ENCODE measurements around the gene CHD2.

The CHD2 gene

GRCh38 chr15:92962914-92963313, 62.8 kb downstream of the CHD2 start:
- H3K4me3 Mint-ChIP-seq, result no peak overlapping the region
- H3K27ac Mint-ChIP-seq, result no peak overlapping the region
- H3K9me3 Mint-ChIP-seq, result peaks cover 17% of the 10 kb centered on the region
- H3K27me3 Mint-ChIP-seq (ENCODE audit: low read depth), result no peaks in the 10 kb centered on the region
- TF ChIP-seq CTCF (IDR thresholded peaks at IDR 0.05; ENCODE audit: unreplicated experiment in 3 of 3), result no peak
- peaks cover 97% of the 10 kb centered on the region for H3K36me3 Mint-ChIP-seq (ENCODE audit: low read depth)
- no peaks in the 10 kb centered on the region for H3K4me1 Mint-ChIP-seq

GRCh38 chr15:92963794-92964193, 63.7 kb downstream of the CHD2 start:
- peaks cover 97% of the 10 kb centered on the region for H3K36me3 Mint-ChIP-seq (ENCODE audit: low read depth)

GRCh38 chr15:92968926-92969651, 69.0 kb downstream of the CHD2 start:
- Mint-ChIP-seq H3K4me3 (no peak overlapping the region), H3K36me3 (ENCODE audit: low read depth) (peaks cover 92% of the 10 kb centered on the region), H3K27me3 (ENCODE audit: low read depth) (no peaks in the 10 kb centered on the region), H3K9me3 (no peaks in the 10 kb centered on the region), H3K27ac (peak overlapping the region in 2 of 3 experiments; percentile 10 to 37), H3K4me1 (no peaks in the 10 kb centered on the region)
- TF ChIP-seq CTCF (IDR thresholded peaks at IDR 0.05; ENCODE audit: unreplicated experiment in 3 of 3), result no peak

More at GRCh38 chr15:92963794-92964193, 63.7 kb downstream of the CHD2 start:
- H3K4me1 Mint-ChIP-seq, result no peaks in the 10 kb centered on the region
- no peak overlapping the region for H3K4me3 Mint-ChIP-seq
- H3K27me3 Mint-ChIP-seq (ENCODE audit: low read depth), result no peaks in the 10 kb centered on the region
- no peak for TF ChIP-seq CTCF (IDR thresholded peaks at IDR 0.05; ENCODE audit: unreplicated experiment in 3 of 3)
- no peak overlapping the region for H3K27ac Mint-ChIP-seq
- H3K9me3 Mint-ChIP-seq, result peaks cover 17% of the 10 kb centered on the region

DNA sequence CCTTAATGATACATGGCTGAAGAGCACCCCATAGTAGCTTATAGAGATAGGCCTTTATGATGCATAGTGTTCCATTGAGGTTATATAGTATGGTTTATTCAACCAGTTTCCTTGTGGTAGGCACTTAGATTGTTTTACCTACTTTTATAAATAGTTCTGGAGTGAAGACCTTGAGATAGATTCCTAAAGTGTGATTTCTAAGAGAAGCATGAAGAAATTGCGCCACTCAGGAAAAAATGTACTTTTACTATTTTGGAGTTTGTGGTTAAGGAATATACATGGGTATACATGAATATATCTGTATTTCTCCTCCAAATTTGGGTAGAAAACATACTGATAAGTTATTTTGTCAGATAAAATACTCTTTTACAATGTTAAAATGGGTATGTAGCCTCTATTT, 70.5 kb downstream of the CHD2 start:
- no peak overlapping the region for H3K27ac Mint-ChIP-seq
- no peaks in the 10 kb centered on the region for H3K27me3 Mint-ChIP-seq (ENCODE audit: low read depth)
- TF ChIP-seq CTCF (IDR thresholded peaks at IDR 0.05; ENCODE audit: unreplicated experiment in 3 of 3), result no peak
- H3K4me3 Mint-ChIP-seq, result no peak overlapping the region
- no peaks in the 10 kb centered on the region for H3K9me3 Mint-ChIP-seq
- peaks cover 91% of the 10 kb centered on the region for H3K36me3 Mint-ChIP-seq (ENCODE audit: low read depth)
- no peaks in the 10 kb centered on the region for H3K4me1 Mint-ChIP-seq

DNA sequence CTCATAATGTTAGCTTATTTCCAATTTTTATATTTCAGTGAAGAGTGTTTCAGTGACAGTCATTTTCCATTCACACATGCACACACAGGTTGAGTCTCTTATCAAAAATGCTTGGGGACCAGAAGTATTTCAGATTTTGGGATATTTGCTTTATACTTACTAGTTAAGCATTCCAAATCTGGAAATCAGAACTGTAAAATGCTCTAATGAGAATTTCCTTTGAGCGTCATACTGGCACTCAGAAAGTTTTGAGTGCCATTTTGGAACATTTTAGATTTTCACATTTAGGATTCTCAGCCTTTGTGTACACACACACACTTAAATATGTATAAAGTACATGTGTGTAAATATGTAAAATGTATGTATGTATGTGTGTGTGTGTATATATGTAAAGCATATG, 71.0 kb downstream of the CHD2 start:
- Mint-ChIP-seq H3K36me3 (ENCODE audit: low read depth) (peaks cover 93% of the 10 kb centered on the region), H3K27ac (no peak overlapping the region), H3K4me3 (no peak overlapping the region), H3K9me3 (no peaks in the 10 kb centered on the region), H3K27me3 (ENCODE audit: low read depth) (no peaks in the 10 kb centered on the region), H3K4me1 (no peaks in the 10 kb centered on the region)
- no peak for TF ChIP-seq CTCF (IDR thresholded peaks at IDR 0.05; ENCODE audit: unreplicated experiment in 3 of 3)

GRCh38 chr15:92971713-92972112, 71.6 kb downstream of the CHD2 start:
- Mint-ChIP-seq H3K4me1 (no peaks in the 10 kb centered on the region), H3K27me3 (ENCODE audit: low read depth) (no peaks in the 10 kb centered on the region), H3K27ac (no peak overlapping the region), H3K4me3 (no peak overlapping the region), H3K9me3 (no peaks in the 10 kb centered on the region), H3K36me3 (ENCODE audit: low read depth) (peaks cover 93% of the 10 kb centered on the region)
- no peak for TF ChIP-seq CTCF (IDR thresholded peaks at IDR 0.05; ENCODE audit: unreplicated experiment in 3 of 3)
